Osteoblast (primary cell): Measurements from ENCODE around the gene POPDC2. TPM values are rescaled to one million over a fixed set of nuclear protein-coding genes. Genes with fewer than 3 reads are reported as not detected.

Experiments
- DNase-seq: peaks from one replicate; pipeline ENCODE4 v3.0.0; 2011; ENCODE audit warnings: low spot score, mixed read lengths; ENCODE audit not compliant: insufficient read length; ENCODE audit errors: missing footprints
- H2AFZ ChIP-seq: 2 replicates; pipeline ENCODE4 v1.6.0; 2011; ENCODE audit warnings: mild to moderate bottlenecking, low read length
- H3K27ac ChIP-seq: 2 replicates; pipeline ENCODE4 v1.5.1; 2011; ENCODE audit warnings: mild to moderate bottlenecking, low read depth, low read length, moderate library complexity
- H3K27me3 ChIP-seq: 2 replicates; pipeline ENCODE4 v1.6.0; 2012; ENCODE audit warnings: mild to moderate bottlenecking, control low read depth, inconsistent platforms, low read length, moderate library complexity; ENCODE audit not compliant: insufficient read depth
- H3K36me3 ChIP-seq: 2 replicates; pipeline ENCODE4 v1.5.1; 2011; ENCODE audit warnings: mild to moderate bottlenecking, low read length, control low read depth, moderate library complexity; ENCODE audit not compliant: insufficient read depth
- H3K4me1 ChIP-seq: 2 replicates; pipeline ENCODE4 v1.5.1; 2011; ENCODE audit warnings: mild to moderate bottlenecking, low read length, control low read depth, moderate library complexity; ENCODE audit not compliant: insufficient read depth
- H3K4me2 ChIP-seq: 2 replicates; pipeline ENCODE4 v1.6.0; 2011; ENCODE audit warnings: mild to moderate bottlenecking, low read length; ENCODE audit not compliant: insufficient read depth
- H3K4me3 ChIP-seq: fragments of 200-600 bp; sonication (generic); 3 replicates; pipeline ENCODE4 v1.5.1; 2012; ENCODE audit warnings: mild to moderate bottlenecking, low read length, inconsistent platforms; ENCODE audit not compliant: insufficient read depth
- H3K79me2 ChIP-seq: 2 replicates; pipeline ENCODE4 v1.6.0; 2012; ENCODE audit warnings: mild to moderate bottlenecking, low read length, control low read depth, inconsistent platforms; ENCODE audit not compliant: insufficient read depth
- H3K9me3 ChIP-seq: 2 replicates; pipeline ENCODE4 v1.5.1; 2011; ENCODE audit warnings: low read depth, low read length, control low read depth
- H4K20me1 ChIP-seq: 2 replicates; pipeline ENCODE4 v1.6.0; 2012; ENCODE audit warnings: mild to moderate bottlenecking, low read length, control low read depth; ENCODE audit not compliant: insufficient read depth
- CTCF ChIP-seq: IDR thresholded peaks from 2 replicates; pipeline ENCODE4 v1.5.1; 2011; ENCODE audit warnings: mild to moderate bottlenecking, low read depth, low read length, moderate library complexity; ENCODE audit errors: extremely low read depth
- total RNA-seq: library from RNA; depleted of rRNA; stranded (reverse); fragments of >200 nt; gene quantifications from 2 replicates; pipeline ENCODE4 v1.2.3, GENCODE V29; 2012

The POPDC2 gene
- total RNA-seq, 1 donor, result 1.1 TPM

- Histone ChIP-seq H3K9me3 (no peaks in the 10 kb centered on the region), H3K27ac (no peak overlapping the region), H4K20me1 (no peaks in the 10 kb centered on the region), H3K4me2 (no peak overlapping the region), H3K4me1 (peaks cover 31% of the 10 kb centered on the region), H3K79me2 (no peaks in the 10 kb centered on the region), H3K36me3 (no peaks in the 10 kb centered on the region), H2AFZ (no peak overlapping the region), H3K27me3 (no peaks in the 10 kb centered on the region), H3K4me3 (no peak overlapping the region)
- no peak for DNase-seq
- no peak for TF ChIP-seq CTCF
Observed at GRCh38 chr3:119626196-119626595, 34.2 kb downstream of the POPDC2 start.

GRCh38 chr3:119625451-119626153 is 34.8 kb downstream of the POPDC2 start:
- Histone ChIP-seq H2AFZ (peak overlapping the region; percentile 9), H3K27ac (no peak overlapping the region)

GRCh38 chr3:119624002-119624720 is 36.2 kb downstream of the POPDC2 start:
- Histone ChIP-seq H3K79me2 (no peaks in the 10 kb centered on the region), H3K4me2 (no peak overlapping the region), H3K27ac (no peak overlapping the region), H3K9me3 (no peaks in the 10 kb centered on the region), H4K20me1 (no peaks in the 10 kb centered on the region), H3K4me3 (no peak overlapping the region), H3K27me3 (no peaks in the 10 kb centered on the region), H3K36me3 (no peaks in the 10 kb centered on the region), H3K4me1 (peaks cover 15% of the 10 kb centered on the region), H2AFZ (no peak overlapping the region)
- DNase-seq, result no peak
- no peak for TF ChIP-seq CTCF

More at GRCh38 chr3:119625451-119626153, 34.8 kb downstream of the POPDC2 start:
- no peak overlapping the region for H3K4me3 ChIP-seq
- TF ChIP-seq CTCF, result no peak
- no peaks in the 10 kb centered on the region for H3K9me3 ChIP-seq
- H3K4me1 ChIP-seq, result peaks cover 26% of the 10 kb centered on the region
- no peaks in the 10 kb centered on the region for H3K79me2 ChIP-seq
- no peaks in the 10 kb centered on the region for H3K27me3 ChIP-seq
- no peaks in the 10 kb centered on the region for H4K20me1 ChIP-seq
- peak; percentile 14 for DNase-seq
- H3K36me3 ChIP-seq, result no peaks in the 10 kb centered on the region
- no peak overlapping the region for H3K4me2 ChIP-seq

- no peaks in the 10 kb centered on the region for H4K20me1 ChIP-seq
- no peak for DNase-seq
- peaks cover 2% of the 10 kb centered on the region for H3K4me1 ChIP-seq
- no peaks in the 10 kb centered on the region for H3K9me3 ChIP-seq
- TF ChIP-seq CTCF, result no peak
- no peaks in the 10 kb centered on the region for H3K36me3 ChIP-seq
- H3K4me3 ChIP-seq, result no peak overlapping the region
- no peak overlapping the region for H3K4me2 ChIP-seq
- no peak overlapping the region for H3K27ac ChIP-seq
- no peaks in the 10 kb centered on the region for H3K79me2 ChIP-seq
- no peak overlapping the region for H2AFZ ChIP-seq
- no peaks in the 10 kb centered on the region for H3K27me3 ChIP-seq
Observed at GRCh38 chr3:119620899-119621298, 39.5 kb downstream of the POPDC2 start.
